GM12878 (cell line): ENCODE data around the gene SENP7. TPM values are rescaled to one million over a fixed set of nuclear protein-coding genes. Genes with fewer than 3 reads are reported as not detected.

Experiments used
- ATAC-seq: fragments of 200-7000 bp; cut with Tn5 transposase; 3 replicates; pipeline ENCODE4 v1.9.1; 2020; ENCODE audit warnings: mild to moderate bottlenecking, moderate library complexity
- BruUV-seq: library from RNA; stranded (reverse); fragments of 400-500 nt; replicated peaks from 2 replicates; lab custom pipeline; 2021; lab: Mats Ljungman, UMichigan
- CTCF ChIA-PET: fragments of 300-600 bp; sonication (Branson Sonifier 250); formaldehyde crosslinking; extraction: SDS; loops from one replicate; lab custom pipeline; 2021; ENCODE audit warnings: inconsistent platforms; lab: Yijun Ruan, JAX
- POLR2A ChIA-PET: fragments of 350-600 bp; formaldehyde crosslinking; extraction: SDS; loops from one replicate; lab custom pipeline; 2021; ENCODE audit warnings: inconsistent platforms; lab: Charles Lee
- RAD21 ChIA-PET: fragments of 300-600 bp; sonication (Branson Sonifier 250); formaldehyde crosslinking; loops from one replicate; lab custom pipeline; 2023; ENCODE audit warnings: antibody characterized with exemption; ENCODE audit not compliant: unreplicated experiment; lab: Charles Lee
- SMC1A ChIA-PET: fragments of 300-600 bp; sonication (Branson Sonifier 250); formaldehyde crosslinking; loops from one replicate; lab custom pipeline; 2023; ENCODE audit not compliant: unreplicated experiment, uncharacterized antibody; lab: Charles Lee
- DNase-seq: peaks from one replicate; pipeline ENCODE4 v3.0.0-alpha.2; 2011; ENCODE audit warnings: low read depth, low spot score
- FAIRE-seq: peaks from 3 replicates; lab custom pipeline; 2011; peaks lifted over from hg19 to GRCh38; lab: Jason Lieb, UNC
- H2AFZ ChIP-seq: 2 replicates; pipeline ENCODE4 v1.6.0; 2011; ENCODE audit warnings: low read depth, low read length, control low read depth; ENCODE audit not compliant: control insufficient read depth
- H3K27ac ChIP-seq: 2 replicates; pipeline ENCODE4 v1.5.1; 2011; ENCODE audit warnings: control low read depth; ENCODE audit not compliant: control insufficient read depth, insufficient read depth
- H3K27me3 ChIP-seq, 2 experiments: replicated peaks in 1 of 2; 2 replicates each; pipeline versions ENCODE4 v1.6.0 to v1.6.1; 2011; ENCODE audit warnings: low read length in 1 of 2; ENCODE audit not compliant: control insufficient read depth in 2 of 2, insufficient read depth in 2 of 2
- H3K36me3 ChIP-seq, 2 experiments: 2 replicates each; pipeline ENCODE4 v1.5.1; 2011; ENCODE audit warnings: low read length in 1 of 2; ENCODE audit not compliant: control insufficient read depth in 2 of 2, insufficient read depth in 2 of 2
- H3K4me1 ChIP-seq: 2 replicates; pipeline ENCODE4 v1.6.1; 2011; ENCODE audit warnings: mild to moderate bottlenecking, low read length, moderate library complexity, mixed read lengths; ENCODE audit not compliant: control insufficient read depth, insufficient read depth
- H3K4me2 ChIP-seq: 2 replicates; pipeline ENCODE4 v1.6.0; 2011; ENCODE audit warnings: control low read depth; ENCODE audit not compliant: control insufficient read depth, insufficient read depth
- H3K4me3 ChIP-seq: fragments of 200-600 bp; sonication (generic); 2 replicates; pipeline ENCODE4 v1.5.1; 2016
- H3K79me2 ChIP-seq: 2 replicates; pipeline ENCODE4 v1.6.0; 2011; ENCODE audit warnings: low read length; ENCODE audit not compliant: control insufficient read depth, insufficient read depth
- H3K9ac ChIP-seq: 2 replicates; pipeline ENCODE4 v1.8.0; 2011; ENCODE audit warnings: low read length, control low read depth, mixed read lengths; ENCODE audit not compliant: control insufficient read depth, insufficient read depth
- H3K9me3 ChIP-seq: replicated peaks from 3 replicates; pipeline ENCODE4 v1.5.1; 2011; ENCODE audit warnings: mild to moderate bottlenecking, low read length; ENCODE audit not compliant: control insufficient read depth, insufficient read depth
- H4K20me1 ChIP-seq: 2 replicates; pipeline ENCODE4 v1.6.0; 2011; ENCODE audit not compliant: control insufficient read depth, insufficient read depth
- ATF7 ChIP-seq: fragments of 450-650 bp; IDR thresholded peaks from 2 replicates; pipeline ENCODE4 v1.6.1; 2016; ENCODE audit warnings: low read depth, mild to moderate bottlenecking
- BACH1 ChIP-seq: fragments of 450-650 bp; IDR thresholded peaks from 2 replicates; pipeline ENCODE4 v1.6.1; 2017; ENCODE audit warnings: mild to moderate bottlenecking, borderline replicate concordance
- E4F1 ChIP-seq: fragments of 450-650 bp; IDR thresholded peaks from 2 replicates; pipeline ENCODE4 v1.6.1; 2018; ENCODE audit warnings: borderline replicate concordance, mild to moderate bottlenecking; ENCODE audit not compliant: partially characterized antibody
- EED ChIP-seq: sonication (generic); IDR thresholded peaks from 2 replicates; pipeline ENCODE4 v1.6.1; 2016; ENCODE audit warnings: antibody characterized with exemption, low read depth
- FOS ChIP-seq: IDR thresholded peaks from 3 replicates; pipeline ENCODE4 v1.6.1; 2011; ENCODE audit warnings: borderline replicate concordance; ENCODE audit not compliant: insufficient read length; ENCODE audit errors: extremely low read depth
- GABPA ChIP-seq: IDR thresholded peaks from 2 replicates; pipeline ENCODE4 v1.6.1; 2014; ENCODE audit warnings: antibody characterized with exemption, low read depth, mild to moderate bottlenecking, inconsistent platforms
- POU2F2 ChIP-seq: IDR thresholded peaks from 3 replicates; pipeline ENCODE4 v1.6.1; 2011; ENCODE audit warnings: low read depth, mild to moderate bottlenecking, low read length, borderline replicate concordance
- RELB ChIP-seq: fragments of 450-650 bp; IDR thresholded peaks from 2 replicates; pipeline ENCODE4 v1.6.1; 2017; ENCODE audit warnings: low read depth, mild to moderate bottlenecking, moderate library complexity
- SIN3A ChIP-seq: IDR thresholded peaks from 2 replicates; pipeline ENCODE4 v1.6.1; 2012; ENCODE audit warnings: low read depth, low read length, improper control_type of control experiment
- SPI1 ChIP-seq: IDR thresholded peaks from 2 replicates; pipeline ENCODE4 v1.6.1; 2011; ENCODE audit warnings: low read depth, mild to moderate bottlenecking, low read length, moderate library complexity, borderline replicate concordance; ENCODE audit not compliant: insufficient read depth
- TARDBP ChIP-seq: IDR thresholded peaks from 2 replicates; pipeline ENCODE4 v1.6.1; 2016; ENCODE audit warnings: borderline replicate concordance
- USF1 ChIP-seq: IDR thresholded peaks from 2 replicates; pipeline ENCODE4 v1.6.1; 2011; ENCODE audit warnings: borderline replicate concordance, low read depth, mild to moderate bottlenecking, moderate library complexity, mixed read lengths, low read length; ENCODE audit not compliant: insufficient read depth; ENCODE audit errors: extremely low read length
- WGBS: methylation state at CpG from one replicate; pipeline ENCODE4 v1.1.6; 2016; ENCODE audit warnings: low lambda C conversion rate; ENCODE audit not compliant: insufficient replicate concordance, insufficient coverage; ENCODE audit errors: missing lambda C conversion rate; 5-methylcytosine and 5-hydroxymethylcytosine counted together
- in situ Hi-C: fragments of 300-500 bp; cut with MboI; formaldehyde crosslinking; loops from 9 replicates; pipeline ENCODE4 v1.14.3; 2018; ENCODE audit warnings: mixed read lengths
- intact Hi-C: fragments of 100-400 bp; cut with micrococcal nuclease; formaldehyde crosslinking; loops from one replicate; pipeline ENCODE4 v1.14.2; 2022; ENCODE audit not compliant: unreplicated experiment
- polyA plus RNA-seq, 11 experiments: library from polyadenylated mRNA; depleted of rRNA in 4 of 11; unstranded in 6 of 11; stranded (reverse) in 5 of 11; fragments of >200 nt; fragmentation: Nextera tagmentation in 4 of 11; fragmentation: Illumina TruSeq in 1 of 11; extraction: Ambion mirVana in 4 of 11; extraction: Trizol in 1 of 11; gene quantifications; 1 replicate in 1 of 11; 2 replicates in 10 of 11; pipeline versions ENCODE4 v1.2.1 to v1.2.3, GENCODE V29; 2011 to 2016; ENCODE audit warnings: inconsistent platforms in 2 of 11, missing spikeins in 2 of 11, low read depth in 1 of 11
- total RNA-seq, 4 experiments: library from RNA; depleted of rRNA in 3 of 4; stranded (reverse); fragments of >200 nt in 3 of 4; fragmentation: Illumina TruSeq in 1 of 4; extraction: Trizol in 1 of 4; gene quantifications; 2 replicates each; pipeline versions ENCODE4 v1.2.1 to v1.2.3, GENCODE V29; 2013 to 2021
- TF ChIP-seq, protein P1 (sequence below): fragments of 450-650 bp; IDR thresholded peaks from 2 replicates; pipeline ENCODE4 v1.6.1; 2017; ENCODE audit warnings: antibody characterized with exemption, mild to moderate bottlenecking, moderate library complexity

Gene SENP7
- total and polyA plus RNA-seq, 10 of the 15 experiments (the other 5 are each of a cell fraction or from before 2014, with no cell fraction given): 2.6 to 14.7 (median 8.3) TPM

GRCh38 chr3:101387351-101387750, 125.7 kb downstream of the SENP7 start:
- intact Hi-C loops (loop anchor here (10.0 kb wide), 1 partner anchor 177 kb away; the partner anchor contains the start of gene TRMT10C), in situ Hi-C loops (no loop called here)
- Histone ChIP-seq H3K9me3 (peaks cover 4% of the 10 kb centered on the region; the same call in 2 of the 3 replicates), H4K20me1 (no peaks in the 10 kb centered on the region), H3K4me1 (no peaks in the 10 kb centered on the region), H3K9ac (no peak overlapping the region), H3K27me3 (no peaks in the 10 kb centered on the region), H3K79me2 (no peaks in the 10 kb centered on the region), H3K4me2 (no peak overlapping the region), H3K4me3 (no peak overlapping the region), H2AFZ (no peak overlapping the region), H3K27ac (no peak overlapping the region), H3K36me3 (no peaks in the 10 kb centered on the region; a peak in 2 of 4 replicates)
- CTCF ChIA-PET: no interaction called here
- WGBS: 77% methylated on average over 5 of the region's 5 CpGs
- no peak for FAIRE-seq
- TF ChIP-seq GABPA (no peak), E4F1 (no peak), SIN3A (no peak), EED (no peak), FOS (no peak), ATF7 (no peak), USF1 (no peak), BACH1 (no peak), SPI1 (no peak), TARDBP (no peak), RELB (no peak), POU2F2 (no peak)
- TF ChIP-seq, protein P1, sequence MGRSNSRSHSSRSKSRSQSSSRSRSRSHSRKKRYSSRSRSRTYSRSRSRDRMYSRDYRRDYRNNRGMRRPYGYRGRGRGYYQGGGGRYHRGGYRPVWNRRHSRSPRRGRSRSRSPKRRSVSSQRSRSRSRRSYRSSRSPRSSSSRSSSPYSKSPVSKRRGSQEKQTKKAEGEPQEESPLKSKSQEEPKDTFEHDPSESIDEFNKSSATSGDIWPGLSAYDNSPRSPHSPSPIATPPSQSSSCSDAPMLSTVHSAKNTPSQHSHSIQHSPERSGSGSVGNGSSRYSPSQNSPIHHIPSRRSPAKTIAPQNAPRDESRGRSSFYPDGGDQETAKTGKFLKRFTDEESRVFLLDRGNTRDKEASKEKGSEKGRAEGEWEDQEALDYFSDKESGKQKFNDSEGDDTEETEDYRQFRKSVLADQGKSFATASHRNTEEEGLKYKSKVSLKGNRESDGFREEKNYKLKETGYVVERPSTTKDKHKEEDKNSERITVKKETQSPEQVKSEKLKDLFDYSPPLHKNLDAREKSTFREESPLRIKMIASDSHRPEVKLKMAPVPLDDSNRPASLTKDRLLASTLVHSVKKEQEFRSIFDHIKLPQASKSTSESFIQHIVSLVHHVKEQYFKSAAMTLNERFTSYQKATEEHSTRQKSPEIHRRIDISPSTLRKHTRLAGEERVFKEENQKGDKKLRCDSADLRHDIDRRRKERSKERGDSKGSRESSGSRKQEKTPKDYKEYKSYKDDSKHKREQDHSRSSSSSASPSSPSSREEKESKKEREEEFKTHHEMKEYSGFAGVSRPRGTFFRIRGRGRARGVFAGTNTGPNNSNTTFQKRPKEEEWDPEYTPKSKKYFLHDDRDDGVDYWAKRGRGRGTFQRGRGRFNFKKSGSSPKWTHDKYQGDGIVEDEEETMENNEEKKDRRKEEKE: no peak
- DNase-seq: no peak
- no TSS peak for BruUV-seq
- SMC1A ChIA-PET: no interaction called here
- RAD21 ChIA-PET: no interaction called here
- POLR2A ChIA-PET: no interaction called here
- no peak for ATAC-seq
